HG03175 (cell line): ENCODE results near the gene UQCRC1.
A peak's percentile ranks its signal among the peaks of the same experiment; 100 is the strongest.

ENCODE experiments used
- ATAC-seq: cut with Tn5 transposase; IDR thresholded peaks from one replicate; pipeline ENCODE4 v1.9.1; 2021; ENCODE audit warnings: mild to moderate bottlenecking, moderate library complexity; ENCODE audit not compliant: unreplicated experiment

The UQCRC1 gene

DNA sequence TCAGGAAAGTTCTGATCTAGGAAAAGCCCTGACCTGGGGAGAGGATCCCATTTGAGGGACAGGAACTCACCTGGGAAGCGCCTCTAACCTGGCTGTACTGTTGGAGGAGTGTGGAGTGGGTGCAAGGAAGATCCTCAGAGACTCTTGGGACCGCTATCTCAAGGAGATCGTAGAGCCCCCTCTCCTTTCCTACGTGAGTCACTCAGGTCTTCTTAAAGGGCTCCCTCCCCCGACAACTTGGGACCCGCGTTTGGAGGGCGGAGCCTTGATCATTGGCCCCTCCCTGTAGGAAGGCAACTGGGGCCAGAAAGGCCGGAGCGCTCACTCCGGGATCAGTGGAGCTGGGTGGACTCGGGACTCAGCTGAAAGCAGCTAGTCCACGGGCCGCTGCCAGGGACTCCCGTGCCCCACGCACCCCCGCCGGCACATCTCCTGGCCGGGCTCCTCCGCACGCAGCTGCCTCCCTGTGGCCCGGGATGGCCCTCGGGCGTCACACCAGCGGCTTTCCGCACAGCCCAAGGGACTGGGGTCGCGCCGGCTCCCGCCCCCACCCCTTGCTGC is 25.3 kb upstream of the UQCRC1 start:
- ATAC-seq = peak; percentile 18

DNA sequence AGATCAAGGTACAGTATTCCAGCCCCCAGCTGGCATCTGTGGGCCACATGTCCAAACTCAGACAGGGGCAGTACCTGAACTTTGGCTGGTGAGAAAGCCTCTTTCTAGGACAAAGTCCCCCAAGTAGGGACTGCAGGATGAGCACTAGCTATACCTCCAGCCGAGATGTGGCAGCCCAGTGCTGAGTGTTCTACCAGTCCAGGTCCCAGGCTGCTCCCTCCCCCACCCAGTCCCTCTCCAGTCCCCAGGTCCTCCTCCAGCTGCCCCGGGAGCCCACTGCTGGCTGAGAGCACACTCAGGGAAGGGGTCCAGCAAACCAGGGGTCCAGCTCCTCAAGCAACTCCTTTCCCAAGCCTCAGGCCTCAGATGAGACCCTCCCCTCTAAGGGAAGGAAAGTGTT is 24.3 kb upstream of the UQCRC1 start:
- ATAC-seq = no peak

DNA sequence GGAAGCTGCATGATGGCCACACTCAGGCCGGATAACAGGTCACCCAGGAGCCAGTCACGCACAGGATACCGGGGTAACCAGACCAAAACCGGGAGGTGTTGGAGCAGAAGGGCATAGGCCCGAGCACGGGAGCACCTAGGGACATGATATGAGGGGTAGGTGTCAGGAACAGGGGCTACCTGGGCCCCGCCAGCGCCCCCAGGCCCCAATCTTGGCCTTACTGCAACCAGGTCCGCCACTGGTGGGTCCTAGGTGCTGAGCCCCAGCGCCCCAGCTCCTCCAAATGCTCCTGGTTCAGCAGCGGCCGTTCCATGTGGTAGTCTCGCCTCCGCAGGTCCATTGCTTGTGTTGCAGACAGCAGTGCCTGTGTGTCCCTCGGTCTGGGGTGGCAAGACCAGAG is 23.8 kb upstream of the UQCRC1 start:
- no peak for ATAC-seq

DNA sequence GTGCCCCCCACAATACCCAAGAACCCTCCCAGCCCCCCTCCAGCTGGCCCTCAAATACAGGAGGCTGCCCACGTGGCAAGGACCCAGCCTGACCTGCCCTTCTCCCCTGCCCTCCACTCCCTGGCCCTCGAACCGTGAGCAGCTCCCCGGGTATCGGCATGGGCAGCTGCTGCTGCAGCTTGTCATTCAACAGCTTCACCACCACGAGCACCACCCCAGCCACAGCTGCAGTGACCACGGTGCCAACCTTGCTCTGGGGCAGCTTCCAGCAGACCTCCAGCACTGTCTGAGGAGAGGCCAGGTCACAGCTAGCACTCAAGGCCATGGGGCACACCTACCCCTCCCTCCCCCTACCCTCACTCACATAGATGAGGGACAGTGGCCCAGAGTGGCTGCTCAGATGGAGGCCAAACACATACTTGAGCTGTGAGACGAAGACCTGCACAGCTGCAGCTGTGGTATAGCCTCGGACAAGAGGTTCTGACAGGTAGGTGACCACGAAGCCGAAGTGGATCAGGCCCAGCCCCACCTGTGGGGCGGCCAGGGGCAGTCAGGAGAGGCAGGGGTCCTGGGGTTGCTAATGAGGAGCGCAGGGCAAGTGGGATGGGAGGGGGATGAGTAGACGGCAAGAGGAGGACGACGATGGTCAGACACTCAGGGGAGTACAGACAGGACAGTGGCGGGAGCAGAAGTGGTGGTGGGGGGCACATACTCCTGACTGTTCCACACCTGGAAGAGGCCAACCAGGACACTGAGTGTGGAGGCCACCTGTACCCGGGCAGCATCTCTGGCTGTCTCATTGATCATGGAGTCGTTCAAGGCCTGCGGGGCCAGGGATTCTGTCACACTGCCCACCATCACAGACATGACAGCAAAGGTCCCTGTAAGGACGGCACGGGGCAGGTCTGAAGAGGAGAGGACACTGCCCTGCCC is 22.3 kb upstream of the UQCRC1 start:
- no peak for ATAC-seq

DNA sequence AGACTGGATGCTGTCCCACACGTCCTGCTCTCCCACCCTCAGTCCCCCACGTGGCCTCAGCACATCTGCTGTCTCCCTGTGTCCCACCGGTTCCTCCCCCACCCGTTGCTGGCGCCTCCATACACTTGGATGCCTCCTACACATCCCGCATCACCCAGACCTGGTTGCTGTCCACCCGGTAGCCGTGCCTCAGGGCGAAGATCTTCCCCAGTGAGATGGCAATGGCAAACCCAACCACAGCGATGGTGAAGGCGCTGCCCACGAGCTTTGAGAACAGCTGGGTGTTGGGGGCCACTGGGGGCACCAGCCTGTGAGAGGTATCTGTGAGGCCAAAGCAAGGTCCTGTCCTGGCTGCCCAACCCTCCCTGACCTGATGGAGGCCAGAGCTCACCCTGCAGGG is 21.4 kb upstream of the UQCRC1 start:
- no peak for ATAC-seq

DNA sequence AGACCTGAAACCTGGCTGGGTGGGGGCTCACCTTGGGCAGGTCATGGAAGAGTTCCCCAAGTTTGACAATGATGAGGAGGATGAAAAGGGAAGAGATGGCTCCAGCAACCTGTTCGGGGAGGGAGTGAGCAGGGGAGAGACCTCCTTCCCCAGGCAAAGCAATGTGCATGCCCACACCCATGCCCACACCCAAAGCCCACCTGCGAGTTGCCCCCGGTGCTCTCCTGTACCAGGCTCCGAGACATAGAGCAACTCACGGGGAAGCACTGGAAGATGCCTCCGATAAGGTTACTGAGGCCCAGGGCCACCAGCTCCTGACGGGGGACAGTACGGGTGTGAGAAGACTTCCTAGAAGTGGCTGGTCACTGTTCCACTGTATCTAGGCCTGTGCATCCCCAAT is 21.0 kb upstream of the UQCRC1 start:
- no peak for ATAC-seq

DNA sequence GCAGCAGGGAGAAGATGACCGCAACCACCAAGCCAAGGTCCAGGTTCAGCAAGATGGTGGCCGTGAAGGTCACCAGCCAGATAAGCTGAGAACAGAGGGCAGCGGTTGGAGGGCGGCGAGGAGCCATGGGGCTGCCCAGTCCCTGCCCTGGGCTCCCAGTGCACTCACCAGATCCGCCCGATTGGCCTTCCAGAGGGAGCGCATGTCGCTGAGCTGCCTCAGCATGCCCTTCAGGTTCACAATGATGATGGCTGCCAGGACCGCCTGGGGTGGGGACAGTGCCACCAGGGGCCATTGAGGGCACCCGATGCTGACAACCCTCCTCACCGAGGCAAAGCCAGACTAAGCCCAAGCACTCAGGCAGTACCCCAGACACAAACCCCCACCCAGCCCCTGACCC is 20.4 kb upstream of the UQCRC1 start:
- no peak for ATAC-seq

DNA sequence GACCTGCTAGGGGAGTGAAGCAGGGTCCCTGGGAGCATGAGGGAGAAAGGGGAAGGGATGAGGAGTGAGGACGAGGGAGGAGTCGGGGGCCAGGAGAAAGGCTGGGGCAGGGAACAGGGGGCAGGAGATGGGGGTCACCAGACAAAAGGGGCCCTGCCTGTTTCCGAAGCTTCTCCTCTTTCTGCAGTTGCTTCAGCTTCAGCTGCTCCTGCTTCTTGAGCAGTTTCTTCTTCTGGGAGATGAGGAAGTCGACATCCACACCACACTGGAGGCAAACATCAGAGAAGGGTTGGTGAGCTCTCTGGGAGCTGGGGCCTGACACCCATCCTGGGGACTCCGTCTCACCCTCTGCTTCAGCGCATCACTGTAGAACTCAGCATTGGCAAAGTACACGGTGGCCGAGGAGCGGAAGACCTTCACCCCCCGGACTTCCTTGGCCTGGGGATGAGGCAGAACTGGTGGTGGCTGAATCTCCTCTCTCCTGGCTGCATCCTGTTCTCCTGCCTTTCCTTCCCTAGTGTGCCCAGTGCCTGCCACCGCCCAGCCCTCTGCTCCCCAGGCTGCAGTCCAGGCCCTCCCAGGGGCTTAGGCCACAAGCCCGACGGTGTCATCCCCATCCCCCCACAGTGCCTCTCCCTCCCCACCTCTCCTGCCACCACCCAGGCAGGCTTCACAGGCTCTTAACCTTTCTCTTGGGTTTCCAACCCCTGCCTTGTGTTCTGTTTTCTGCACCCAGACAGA is 19.0 kb upstream of the UQCRC1 start:
- ATAC-seq = no peak

DNA sequence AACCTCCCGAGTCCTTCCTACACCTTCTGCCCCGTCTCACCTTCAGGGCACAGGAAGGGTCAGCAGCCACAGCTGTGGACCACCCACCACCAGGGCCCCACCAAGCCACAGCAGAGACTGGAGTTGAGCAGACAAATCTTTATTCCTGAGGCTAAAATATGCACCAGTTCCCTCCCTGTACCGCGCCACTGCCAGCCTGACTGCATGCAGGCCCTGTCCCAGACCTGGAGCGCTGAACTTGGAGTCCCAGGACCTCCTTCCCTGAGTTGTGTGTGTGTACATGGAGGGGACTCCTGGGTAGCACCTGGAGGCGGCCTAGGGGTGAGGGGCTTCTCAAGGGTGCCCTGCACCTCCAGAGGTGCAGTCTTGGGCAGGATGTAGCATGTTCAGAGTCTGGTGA is 16.2 kb upstream of the UQCRC1 start:
- ATAC-seq = no peak

DNA sequence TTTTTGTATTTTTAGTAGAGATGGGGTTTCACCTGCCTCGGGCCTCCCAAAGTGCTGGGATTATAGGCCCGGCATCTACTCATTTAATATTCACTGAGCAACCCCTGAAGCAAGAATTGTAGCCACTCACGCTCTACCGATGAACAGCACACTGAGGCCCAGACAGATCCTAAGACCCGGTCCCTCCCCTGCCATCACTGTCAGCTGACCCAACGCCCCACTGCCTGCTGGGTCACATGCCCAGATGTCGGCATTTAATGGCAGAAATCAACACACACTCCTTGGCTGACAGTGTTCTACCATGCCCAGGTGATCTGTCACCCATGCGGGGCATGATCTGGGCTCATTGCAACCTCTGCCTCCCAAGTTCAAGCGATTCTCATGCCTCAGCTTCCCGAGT is 15.3 kb upstream of the UQCRC1 start:
- no peak for ATAC-seq

DNA sequence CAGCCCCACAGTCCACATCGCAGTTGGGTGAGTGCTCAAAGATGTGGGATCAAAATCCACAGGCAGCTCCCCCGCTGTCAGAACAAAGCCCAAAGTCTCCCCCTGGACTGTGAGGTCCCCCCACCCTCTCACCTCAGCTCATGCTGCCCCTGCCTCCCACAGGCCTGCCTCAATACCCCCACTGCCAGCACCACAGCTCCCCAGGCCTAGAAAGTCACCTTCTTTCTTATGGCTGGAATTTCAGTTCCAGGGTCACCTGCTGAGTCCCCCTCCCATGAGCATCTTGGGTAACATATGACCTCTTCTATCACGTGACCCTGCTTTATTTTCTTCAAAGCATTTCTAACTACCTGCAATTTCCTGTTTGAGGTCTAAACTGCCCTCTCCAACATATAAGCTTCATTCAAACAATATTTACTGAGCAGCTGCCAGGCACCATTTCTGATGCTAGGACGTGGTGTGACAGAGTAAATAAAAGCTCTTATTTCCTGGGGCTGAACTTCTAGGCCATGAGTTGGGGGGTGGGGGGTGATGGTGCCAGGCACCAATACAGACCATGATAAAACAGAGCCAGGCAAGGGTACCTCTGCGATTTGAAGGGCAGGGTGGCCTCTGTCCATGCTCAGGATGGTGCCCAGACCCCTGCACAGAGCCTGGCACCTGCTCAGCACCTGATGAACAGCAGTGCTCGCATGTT is 14.6 kb upstream of the UQCRC1 start:
- ATAC-seq = no peak

DNA sequence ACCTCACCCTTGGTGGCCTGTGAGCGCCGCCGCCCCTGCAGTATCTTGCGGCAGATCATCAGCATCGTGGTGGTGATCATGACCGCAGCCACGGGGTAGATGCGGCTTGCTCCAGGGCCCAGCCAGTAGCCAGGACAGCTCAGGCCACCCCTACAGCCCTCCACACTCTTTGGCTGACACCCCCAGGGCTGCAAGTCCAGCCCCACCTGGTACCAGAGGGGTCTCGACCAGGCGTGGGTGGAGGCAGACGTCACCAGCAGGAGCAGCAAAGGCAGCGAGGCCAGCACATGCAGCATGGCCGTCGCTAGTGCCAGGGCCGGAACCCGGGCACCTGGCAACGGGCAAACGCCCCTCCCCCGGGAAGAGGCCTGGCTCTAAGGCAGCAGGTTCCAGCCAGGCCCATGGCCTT is 12.0 kb upstream of the UQCRC1 start, which contains the start of gene TMEM89:
Gene TMEM89, minus strand, starts transcription at position 309 of the 409 bp plus-strand sequence. Its CDS starts 13 bp downstream, at position 296.
- no peak for ATAC-seq

DNA sequence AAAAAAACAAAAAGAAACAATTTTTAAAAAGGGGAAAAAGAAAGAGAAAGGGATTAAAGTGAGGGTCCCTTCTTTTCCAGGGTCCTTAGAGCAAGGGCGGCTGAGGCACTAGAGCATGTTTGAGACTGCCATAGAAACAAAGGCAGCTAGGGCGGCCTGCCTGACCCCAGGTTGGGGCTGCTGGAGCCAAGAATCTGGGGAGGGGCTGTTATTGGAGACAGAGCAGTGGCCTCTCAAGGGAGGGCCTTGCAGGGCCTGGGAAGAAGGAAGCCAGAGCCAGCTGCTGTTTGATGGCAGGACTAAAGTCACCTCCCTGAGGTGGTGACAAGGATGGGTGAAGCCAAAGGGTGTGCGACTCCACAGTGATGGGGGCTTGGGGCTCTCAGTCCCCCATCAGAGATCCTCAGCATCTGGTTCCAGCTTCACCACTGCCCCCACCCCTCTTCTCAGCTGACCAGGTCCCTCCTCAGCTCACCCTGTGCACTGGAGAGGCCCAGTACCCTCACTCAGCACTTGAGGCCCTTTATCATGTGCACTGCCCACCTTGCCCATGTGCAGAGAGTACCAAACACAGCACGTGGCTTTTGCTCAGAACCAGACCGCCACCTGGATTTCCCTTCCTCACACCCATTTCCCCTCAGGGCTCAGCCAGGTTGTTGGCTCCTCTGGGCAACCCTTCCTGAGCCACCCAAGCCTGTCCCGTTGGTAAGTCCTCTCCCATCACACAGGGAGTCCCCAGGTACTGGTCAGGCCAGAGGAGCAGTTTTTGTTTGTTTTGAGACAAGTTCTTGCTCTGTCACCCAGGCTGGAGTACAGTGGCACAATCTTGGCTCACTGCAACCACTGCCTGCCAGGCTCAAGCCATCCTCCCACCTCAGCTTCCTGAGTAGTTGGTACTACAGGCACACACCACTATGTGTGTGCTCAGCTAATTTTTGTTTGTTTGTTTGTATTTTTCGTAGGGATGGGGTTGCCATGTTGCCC is 10.4 kb upstream of the UQCRC1 start:
- ATAC-seq = no peak

DNA sequence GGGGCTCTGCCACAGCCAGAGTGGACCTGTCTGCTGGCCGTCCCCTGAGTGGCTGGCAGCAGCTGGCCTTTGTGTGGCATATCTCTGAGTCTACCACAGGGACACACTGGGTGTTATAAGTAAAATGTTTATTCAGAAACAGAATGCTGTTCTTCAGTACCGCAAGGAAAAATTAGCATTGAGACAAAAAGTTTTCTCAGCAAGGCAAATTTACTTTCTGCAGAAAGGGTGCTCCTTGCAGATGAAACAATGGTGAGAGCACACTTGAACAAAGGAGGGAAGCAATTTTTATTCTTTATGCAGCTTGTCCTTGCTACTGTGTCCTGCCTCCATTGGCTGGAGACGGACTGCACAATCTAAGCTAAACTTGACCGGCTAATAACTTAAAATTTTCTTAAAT is 8.1 kb upstream of the UQCRC1 start:
- ATAC-seq = no peak

DNA sequence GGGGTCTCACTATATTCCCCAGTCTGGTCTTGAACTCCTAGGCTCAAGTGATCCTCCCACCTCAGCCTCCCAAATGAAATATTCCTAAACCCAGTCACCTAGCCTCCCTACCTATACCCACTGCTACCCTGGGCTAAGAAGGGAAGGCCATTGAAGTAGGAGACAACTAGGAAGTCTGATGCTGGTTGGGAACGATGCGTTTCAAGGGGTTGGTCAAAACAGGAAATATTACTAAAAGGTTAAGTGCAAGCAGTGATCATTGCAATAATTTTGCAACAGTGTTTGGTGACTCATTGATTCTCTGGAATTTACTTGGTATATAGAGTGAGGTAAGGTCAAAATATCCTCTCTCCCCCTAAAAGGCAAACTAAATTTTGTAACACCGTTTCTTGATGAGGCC is 4.6 kb upstream of the UQCRC1 start:
- ATAC-seq = no peak

DNA sequence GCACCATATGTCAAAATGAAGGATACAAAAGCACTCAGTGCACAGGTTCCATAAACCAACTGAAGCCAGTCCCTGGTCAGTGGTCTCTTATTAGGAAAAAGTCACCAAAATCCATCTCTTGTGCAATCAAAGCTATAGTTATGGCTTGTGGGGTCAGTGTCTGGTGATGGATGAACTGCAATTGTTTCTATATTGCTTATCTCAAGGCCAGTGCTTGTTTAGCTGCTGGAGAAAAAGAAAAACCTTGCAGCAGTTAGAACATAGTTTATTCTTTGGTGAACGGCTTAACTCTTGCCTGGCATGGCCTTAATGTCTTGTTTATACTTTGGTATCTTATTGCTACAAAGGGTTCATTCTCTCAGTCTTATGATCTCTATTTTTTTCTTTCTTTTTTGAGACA is 2.9 kb upstream of the UQCRC1 start:
- ATAC-seq = no peak

DNA sequence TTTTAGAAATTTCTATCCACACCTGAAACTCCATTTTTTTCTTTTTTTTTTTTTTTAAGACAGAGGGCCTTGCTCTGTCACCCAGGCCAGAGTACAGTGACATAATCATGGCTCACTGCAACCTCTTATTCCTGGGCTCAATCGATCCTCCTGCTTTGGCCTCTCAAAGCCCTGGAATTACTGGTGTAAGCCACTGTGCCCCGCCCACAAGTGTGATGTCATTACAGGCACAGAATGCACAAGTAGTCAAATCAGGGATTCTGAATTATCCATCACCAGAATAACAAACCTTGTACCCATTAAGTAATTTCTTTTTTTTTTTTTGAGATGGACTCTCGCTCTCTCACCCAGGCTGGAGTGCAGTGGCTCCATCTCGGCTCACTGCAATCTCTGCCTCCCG is 1.9 kb downstream of the UQCRC1 start:
- ATAC-seq = no peak

DNA sequence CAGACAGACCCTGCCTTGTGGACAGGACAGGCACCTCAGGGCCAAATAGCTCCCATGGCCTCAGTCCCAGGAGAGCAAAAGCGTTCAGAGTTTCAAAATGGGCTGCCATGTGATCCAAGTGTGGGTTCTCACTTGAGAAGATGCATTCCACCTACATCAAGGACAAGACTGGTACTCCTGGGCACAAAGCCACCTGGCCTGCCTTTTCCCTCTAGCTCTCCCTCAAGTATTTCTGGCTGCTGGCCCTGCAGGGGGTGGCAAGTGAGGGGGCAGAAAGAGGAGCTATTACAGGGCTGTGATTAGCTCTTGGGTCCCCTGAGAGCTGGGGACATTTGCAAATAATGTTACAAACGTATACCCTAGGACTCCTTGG is 7.8 kb downstream of the UQCRC1 start:
- no peak for ATAC-seq

DNA sequence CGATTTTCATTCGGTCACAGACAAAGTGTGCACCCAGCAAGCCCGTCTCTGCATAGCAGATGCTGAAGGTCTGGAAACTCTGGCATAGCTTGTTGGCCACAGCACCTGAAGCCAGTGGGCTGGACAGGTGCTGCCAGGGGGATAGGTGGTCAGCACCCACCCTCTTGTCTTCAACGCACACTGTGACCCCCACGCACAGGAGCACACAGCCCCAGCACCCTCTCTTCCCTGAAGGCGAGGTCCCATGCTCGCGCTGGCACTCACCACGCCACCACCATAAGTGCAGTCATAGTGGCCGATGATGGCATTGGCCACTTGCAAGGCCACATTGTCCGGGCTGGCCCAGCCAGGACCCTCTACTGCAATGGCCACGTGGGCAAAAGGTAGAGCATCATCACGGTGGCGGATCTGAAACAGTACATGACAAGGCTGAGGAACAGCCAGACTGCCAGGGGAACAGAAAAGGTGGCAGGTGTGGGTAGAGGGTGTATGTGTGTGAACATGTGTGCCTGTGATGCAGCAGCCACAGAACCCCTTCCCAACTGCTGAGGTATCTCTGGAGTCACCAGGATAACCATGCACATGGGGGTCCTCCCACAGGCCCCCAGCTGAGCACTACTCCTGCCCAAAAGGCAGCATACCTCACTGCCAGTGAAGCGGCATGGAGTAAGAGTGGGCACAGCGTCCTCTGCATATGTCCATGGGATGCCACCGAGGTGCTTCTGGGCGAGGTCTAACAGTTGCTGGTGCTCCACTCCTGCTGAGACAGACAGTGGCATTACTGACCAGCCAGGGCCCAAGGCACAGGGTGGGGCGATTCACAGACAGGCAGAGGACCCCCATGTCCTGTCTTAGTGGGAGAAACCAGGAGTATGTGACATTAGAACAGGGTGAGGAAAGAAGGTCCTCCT is 8.5 kb downstream of the UQCRC1 start:
- no peak for ATAC-seq
